ENCODE results near the gene TRIOBP.

GRCh38 chr22:37690407-37690806 lies 6.4 kb upstream of the TRIOBP start:
- TF ChIP-seq EZH2 (IDR thresholded peaks at IDR 0.05; ENCODE audit: borderline replicate concordance, low read depth, low read length, severe bottlenecking) (no peak), CTCF (IDR thresholded peaks at IDR 0.05; ENCODE audit: extremely low read depth in 1 of 2, insufficient read depth in 1 of 2, low read depth in 1 of 2, low read length in 2 of 2) (no peak), POLR2A (IDR thresholded peaks at IDR 0.05; ENCODE audit: low read depth, low read length) (no peak), POLR2AphosphoS5 (IDR thresholded peaks at IDR 0.05; ENCODE audit: insufficient read depth, low read depth, low read length) (no peak), MYC (IDR thresholded peaks at IDR 0.05; ENCODE audit: low read depth, low read length) (no peak)
- TF ChIP-seq, protein P1, sequence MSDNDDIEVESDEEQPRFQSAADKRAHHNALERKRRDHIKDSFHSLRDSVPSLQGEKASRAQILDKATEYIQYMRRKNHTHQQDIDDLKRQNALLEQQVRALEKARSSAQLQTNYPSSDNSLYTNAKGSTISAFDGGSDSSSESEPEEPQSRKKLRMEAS (IDR thresholded peaks at IDR 0.05; ENCODE audit: insufficient read depth, insufficient read length), result no peak

Measured in endothelial cell of umbilical vein (primary cell).